ENCODE measurements around the gene VIPR2.

DNA sequence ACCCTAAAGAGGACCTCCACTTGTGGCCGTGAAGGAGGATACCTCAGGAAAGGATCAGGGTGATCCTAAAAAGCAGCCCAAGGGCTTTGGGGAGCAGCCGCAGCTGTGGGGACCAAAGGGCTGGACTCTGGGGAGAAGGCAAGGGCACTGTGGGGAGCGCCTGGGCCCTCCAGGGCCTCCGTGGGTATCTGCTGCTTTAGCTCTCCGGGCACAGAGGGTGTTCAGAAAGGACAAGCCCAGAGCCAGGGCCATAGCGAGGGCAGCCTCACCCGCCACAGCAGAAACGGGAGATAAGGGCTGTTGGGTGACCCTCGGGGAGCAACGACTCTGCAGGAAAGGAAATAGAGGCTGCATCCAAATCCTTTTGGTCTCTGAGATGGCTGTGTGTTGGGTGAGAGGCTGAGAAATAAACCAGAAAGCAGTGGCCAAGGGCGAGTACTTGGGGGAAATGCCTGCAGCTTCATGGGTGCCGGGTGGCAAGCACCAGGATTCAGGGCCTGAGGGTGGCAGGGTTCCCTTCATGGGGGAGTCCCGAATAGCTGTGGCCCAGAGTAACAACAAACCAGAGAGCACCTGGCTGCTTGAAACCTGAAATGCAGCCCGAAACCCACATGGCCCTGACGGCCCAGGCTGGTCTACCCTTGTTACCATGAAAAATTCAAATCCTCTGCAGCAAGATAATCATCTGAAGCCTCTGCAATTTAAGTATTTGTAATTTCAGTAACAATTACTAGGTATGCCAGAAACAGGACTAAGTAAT, 95.2 kb downstream of the VIPR2 start:
- TF ChIP-seq, protein P1, sequence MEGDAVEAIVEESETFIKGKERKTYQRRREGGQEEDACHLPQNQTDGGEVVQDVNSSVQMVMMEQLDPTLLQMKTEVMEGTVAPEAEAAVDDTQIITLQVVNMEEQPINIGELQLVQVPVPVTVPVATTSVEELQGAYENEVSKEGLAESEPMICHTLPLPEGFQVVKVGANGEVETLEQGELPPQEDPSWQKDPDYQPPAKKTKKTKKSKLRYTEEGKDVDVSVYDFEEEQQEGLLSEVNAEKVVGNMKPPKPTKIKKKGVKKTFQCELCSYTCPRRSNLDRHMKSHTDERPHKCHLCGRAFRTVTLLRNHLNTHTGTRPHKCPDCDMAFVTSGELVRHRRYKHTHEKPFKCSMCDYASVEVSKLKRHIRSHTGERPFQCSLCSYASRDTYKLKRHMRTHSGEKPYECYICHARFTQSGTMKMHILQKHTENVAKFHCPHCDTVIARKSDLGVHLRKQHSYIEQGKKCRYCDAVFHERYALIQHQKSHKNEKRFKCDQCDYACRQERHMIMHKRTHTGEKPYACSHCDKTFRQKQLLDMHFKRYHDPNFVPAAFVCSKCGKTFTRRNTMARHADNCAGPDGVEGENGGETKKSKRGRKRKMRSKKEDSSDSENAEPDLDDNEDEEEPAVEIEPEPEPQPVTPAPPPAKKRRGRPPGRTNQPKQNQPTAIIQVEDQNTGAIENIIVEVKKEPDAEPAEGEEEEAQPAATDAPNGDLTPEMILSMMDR (IDR thresholded peaks at IDR 0.05), result no peak
- TF ChIP-seq POLR2A (IDR thresholded peaks at IDR 0.05), result no peak
